WERI-Rb-1 (cell line): ENCODE measurements around the gene CTDSPL2.
A peak's percentile ranks its signal among the peaks of the same experiment; 100 is the strongest.

Experiments
- DNase-seq: peaks from one replicate; pipeline ENCODE4 v3.0.0-alpha.2; 2020
- H3K27ac ChIP-seq: fragments of 250-450 bp; sonication (Bioruptor Pico); 2 replicates; pipeline ENCODE4 v1.5.1; 2020; ENCODE audit warnings: mild to moderate bottlenecking, moderate library complexity
- H3K27me3 ChIP-seq: fragments of 250-450 bp; sonication (Bioruptor Pico); 2 replicates; pipeline ENCODE4 v1.5.1; 2021; ENCODE audit warnings: mild to moderate bottlenecking, low read depth, moderate library complexity; ENCODE audit not compliant: insufficient read depth, severe bottlenecking
- H3K36me3 ChIP-seq: fragments of 250-450 bp; sonication (Bioruptor Pico); 2 replicates; pipeline ENCODE4 v1.5.1; 2020; ENCODE audit warnings: mild to moderate bottlenecking, moderate library complexity
- H3K4me3 ChIP-seq: 2 replicates; pipeline ENCODE4 v1.5.1; 2011; ENCODE audit warnings: low read depth, mild to moderate bottlenecking, control low read depth, low read length
- H3K9me3 ChIP-seq: fragments of 250-450 bp; sonication (Bioruptor Pico); 2 replicates; pipeline ENCODE4 v1.5.1; 2021; ENCODE audit warnings: mild to moderate bottlenecking, moderate library complexity; ENCODE audit not compliant: severe bottlenecking
- TF ChIP-seq, protein P1 (sequence below): IDR thresholded peaks from 2 replicates; pipeline ENCODE4 v1.5.1; 2011; ENCODE audit warnings: low read depth, mild to moderate bottlenecking, control low read depth, inconsistent platforms, low read length

The CTDSPL2 gene

DNA sequence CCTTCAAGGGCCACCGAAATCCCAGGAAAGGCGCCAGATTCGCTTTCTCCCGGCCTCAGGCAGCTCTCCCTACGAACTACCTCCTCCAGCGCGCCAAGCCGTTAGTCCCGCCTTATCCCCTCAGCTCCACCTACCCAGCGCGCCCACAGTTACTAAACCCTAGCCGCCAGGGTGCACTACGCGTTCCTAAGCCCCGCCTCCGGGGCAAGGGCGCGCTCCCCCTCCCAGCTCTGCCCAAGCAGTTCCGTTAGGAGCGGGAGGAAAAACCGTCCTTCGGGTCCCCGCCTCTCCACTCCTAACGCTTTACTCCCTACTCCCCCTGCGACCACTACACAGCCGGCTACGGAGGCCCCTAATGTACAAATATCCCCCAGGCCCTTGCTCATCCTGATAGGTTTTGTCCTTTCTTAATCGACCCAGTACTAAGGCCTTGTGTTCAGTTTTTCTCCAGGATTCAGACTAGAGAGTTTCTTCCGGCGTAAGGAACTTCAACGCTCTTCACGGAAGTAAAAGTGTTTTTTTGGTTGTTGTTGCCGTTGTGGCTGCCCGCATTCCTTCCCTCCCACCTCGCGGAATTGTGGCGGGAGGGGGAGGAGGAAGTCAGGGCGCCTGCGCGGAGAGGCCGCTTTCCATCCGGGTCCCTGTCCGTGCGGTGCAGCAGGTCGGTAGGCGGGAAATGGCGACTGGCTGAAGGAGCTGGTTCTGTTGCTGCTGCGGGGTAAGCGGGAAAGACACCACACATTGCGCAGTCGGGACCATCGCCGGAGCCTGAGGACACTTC, at the start of gene CTDSPL2:
Gene CTDSPL2 (plus strand): TSS at position 655 of the 781 bp plus-strand sequence. CDS start 31,386 bp downstream, outside the sequence.
- DNase-seq, result peak; percentile 99
- Histone ChIP-seq H3K4me3 (peak within 1 kb of the TSS; percentile 67), H3K27me3 (no peaks in the 10 kb centered on the region), H3K27ac (peak within 1 kb of the TSS; percentile 97), H3K9me3 (no peaks in the 10 kb centered on the region), H3K36me3 (peaks cover 17% of the 10 kb centered on the region)
- TF ChIP-seq, protein P1, sequence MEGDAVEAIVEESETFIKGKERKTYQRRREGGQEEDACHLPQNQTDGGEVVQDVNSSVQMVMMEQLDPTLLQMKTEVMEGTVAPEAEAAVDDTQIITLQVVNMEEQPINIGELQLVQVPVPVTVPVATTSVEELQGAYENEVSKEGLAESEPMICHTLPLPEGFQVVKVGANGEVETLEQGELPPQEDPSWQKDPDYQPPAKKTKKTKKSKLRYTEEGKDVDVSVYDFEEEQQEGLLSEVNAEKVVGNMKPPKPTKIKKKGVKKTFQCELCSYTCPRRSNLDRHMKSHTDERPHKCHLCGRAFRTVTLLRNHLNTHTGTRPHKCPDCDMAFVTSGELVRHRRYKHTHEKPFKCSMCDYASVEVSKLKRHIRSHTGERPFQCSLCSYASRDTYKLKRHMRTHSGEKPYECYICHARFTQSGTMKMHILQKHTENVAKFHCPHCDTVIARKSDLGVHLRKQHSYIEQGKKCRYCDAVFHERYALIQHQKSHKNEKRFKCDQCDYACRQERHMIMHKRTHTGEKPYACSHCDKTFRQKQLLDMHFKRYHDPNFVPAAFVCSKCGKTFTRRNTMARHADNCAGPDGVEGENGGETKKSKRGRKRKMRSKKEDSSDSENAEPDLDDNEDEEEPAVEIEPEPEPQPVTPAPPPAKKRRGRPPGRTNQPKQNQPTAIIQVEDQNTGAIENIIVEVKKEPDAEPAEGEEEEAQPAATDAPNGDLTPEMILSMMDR, result peak; percentile 12; the same call in 1 of the 2 replicates

DNA sequence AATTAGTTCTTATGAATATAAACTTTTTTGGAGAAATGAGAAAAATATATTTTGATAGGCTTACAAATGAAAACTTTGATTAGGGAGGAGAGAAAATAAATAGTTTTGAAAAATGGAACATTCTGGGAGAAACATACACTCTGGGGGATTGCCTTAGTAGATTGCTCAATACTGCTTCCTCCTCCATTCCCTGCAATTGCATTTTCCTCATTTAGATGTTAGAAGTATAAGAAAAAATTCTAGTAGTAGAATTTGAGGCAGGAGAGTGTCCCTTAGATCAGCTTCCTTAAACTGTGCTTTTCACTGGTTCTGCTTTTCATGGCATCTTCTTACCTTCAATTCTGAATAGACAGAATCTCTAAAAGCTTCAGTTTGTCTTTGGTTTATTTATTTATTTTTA, 46.2 kb upstream of the CTDSPL2 start:
- no peak overlapping the region for H3K27ac ChIP-seq
- H3K36me3 ChIP-seq, result peaks cover 6% of the 10 kb centered on the region
- no peak for DNase-seq

DNA sequence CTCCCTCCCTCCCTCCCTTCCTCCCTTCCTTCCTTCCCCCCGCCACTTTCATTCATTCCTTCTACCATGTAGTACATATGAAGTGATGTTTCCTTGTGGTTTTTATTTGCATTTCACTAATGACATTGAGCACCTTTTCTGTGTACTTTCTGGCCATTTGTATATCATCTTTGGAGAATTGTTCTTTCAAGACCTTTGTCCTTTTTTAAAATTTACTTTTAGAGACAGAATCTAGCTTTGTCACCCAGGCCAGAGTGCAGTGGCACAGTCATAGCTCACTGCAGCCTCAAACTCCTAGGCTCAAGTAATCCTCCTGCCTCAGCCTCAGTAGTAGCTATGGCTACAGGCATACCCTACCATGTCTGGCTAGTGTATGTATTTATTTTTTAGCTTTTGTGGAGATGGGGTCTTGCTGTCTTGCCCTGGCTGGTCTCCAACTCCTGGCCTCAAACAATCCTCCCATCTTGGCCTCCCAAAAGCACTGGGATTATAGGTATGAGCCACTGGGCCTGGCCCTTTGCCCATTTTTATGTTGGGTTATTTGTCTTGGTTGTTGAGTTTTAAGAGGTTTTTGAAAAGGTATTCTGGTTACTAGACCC, 42.0 kb upstream of the CTDSPL2 start:
- no peaks in the 10 kb centered on the region for H3K9me3 ChIP-seq
- DNase-seq, result no peak
- no peaks in the 10 kb centered on the region for H3K27me3 ChIP-seq
- no peaks in the 10 kb centered on the region; the same call in 1 of the 2 replicates for H3K36me3 ChIP-seq
- no peak overlapping the region for H3K27ac ChIP-seq
- no peak overlapping the region for H3K4me3 ChIP-seq
- TF ChIP-seq, protein P1, result no peak

More for the DNA sequence above, 46.2 kb upstream of the CTDSPL2 start:
- Histone ChIP-seq H3K4me3 (no peak overlapping the region), H3K27me3 (no peaks in the 10 kb centered on the region), H3K9me3 (no peaks in the 10 kb centered on the region)
- TF ChIP-seq, protein P1, result no peak

DNA sequence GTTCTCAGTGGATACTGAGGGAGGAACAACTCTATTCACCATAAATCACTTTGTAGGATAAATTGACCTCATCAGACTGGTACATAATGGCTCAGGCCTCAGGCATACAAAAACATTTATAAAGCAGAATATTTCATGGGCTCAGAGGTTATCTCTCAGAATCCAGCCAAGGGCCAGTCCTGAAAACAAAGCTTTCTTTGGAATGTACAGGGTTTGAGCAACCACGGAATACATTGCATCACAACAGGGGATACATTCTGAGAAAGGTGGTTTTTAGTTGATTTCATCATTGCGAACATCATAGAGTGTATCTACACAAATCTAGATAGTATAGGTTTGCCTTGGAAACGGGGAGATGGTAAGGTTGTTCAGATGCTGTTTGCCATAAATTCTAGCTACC, 33.4 kb upstream of the CTDSPL2 start:
- H3K27ac ChIP-seq, result no peak overlapping the region
- H3K27me3 ChIP-seq, result no peaks in the 10 kb centered on the region
- H3K4me3 ChIP-seq, result no peak overlapping the region
- no peaks in the 10 kb centered on the region for H3K9me3 ChIP-seq
- TF ChIP-seq, protein P1, result no peak
- DNase-seq, result no peak
- no peaks in the 10 kb centered on the region for H3K36me3 ChIP-seq

DNA sequence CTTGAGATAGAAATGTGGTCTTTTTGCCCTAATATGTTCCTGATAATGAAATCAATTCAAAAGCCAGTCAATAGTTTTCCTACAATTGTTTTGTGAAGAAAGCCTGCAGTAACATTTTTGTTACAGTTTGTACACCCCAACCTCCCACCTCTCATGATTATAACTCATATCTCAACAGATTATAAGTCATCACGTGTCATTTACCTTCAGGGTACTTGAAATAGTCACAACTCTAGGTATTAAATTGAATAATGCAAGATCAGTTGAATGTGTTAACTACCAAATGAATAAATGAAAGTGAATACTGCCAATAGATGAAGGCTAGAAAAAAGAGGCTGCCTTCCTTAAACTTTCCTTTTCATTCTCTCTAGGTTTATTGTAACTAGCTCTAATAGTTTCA, 32.9 kb upstream of the CTDSPL2 start:
- no peak overlapping the region for H3K27ac ChIP-seq

More for the DNA sequence above, 32.9 kb upstream of the CTDSPL2 start:
- DNase-seq, result no peak
- Histone ChIP-seq H3K9me3 (no peaks in the 10 kb centered on the region), H3K27me3 (no peaks in the 10 kb centered on the region), H3K36me3 (no peaks in the 10 kb centered on the region), H3K4me3 (no peak overlapping the region)
- TF ChIP-seq, protein P1, result no peak
